Retina (tissue), 1 donor: ENCODE data around the gene PSD.

Source experiments
- DNase-seq: peaks from one replicate; pipeline ENCODE4 v3.0.0-alpha.2; 2016

PSD gene

DNA sequence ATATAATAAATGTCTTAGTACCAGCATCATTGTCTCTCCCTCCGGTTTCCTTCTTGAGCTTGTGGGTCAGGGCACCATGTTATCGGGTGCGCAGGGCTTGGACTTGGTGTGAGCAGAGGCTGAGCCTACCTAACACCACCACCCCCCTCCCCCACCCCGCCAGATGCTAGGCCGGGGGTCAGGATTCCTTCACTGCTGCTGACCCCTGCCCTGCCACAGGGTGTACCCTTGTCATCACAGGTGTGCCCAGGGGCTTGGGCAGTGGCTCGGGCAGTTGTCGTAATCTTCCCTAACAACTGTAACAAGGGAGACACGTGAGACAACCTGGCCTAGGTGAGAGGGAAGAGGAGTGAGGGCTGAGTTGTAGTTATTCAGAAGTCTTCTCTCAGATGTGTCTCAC, 35.7 kb downstream of the PSD start:
- no peak for DNase-seq

DNA sequence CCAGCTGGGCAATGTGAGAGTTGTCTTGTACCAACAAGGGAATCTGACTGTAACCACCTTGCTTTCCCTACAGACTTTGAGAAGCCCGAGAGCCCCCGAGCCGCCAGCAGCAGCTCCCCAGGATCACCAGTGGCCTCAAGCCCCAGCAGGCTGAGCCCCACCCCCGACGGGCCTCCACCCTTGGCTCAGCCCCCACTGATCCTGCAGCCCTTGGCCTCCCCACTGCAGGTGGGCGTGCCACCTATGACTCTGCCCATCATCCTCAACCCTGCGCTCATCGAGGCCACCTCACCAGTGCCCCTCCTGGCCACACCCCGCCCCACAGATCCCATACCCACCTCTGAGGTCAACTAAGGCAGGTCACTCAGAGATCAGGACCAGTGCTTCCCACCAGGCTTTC, 36.6 kb downstream of the PSD start:
- DNase-seq, result no peak

DNA sequence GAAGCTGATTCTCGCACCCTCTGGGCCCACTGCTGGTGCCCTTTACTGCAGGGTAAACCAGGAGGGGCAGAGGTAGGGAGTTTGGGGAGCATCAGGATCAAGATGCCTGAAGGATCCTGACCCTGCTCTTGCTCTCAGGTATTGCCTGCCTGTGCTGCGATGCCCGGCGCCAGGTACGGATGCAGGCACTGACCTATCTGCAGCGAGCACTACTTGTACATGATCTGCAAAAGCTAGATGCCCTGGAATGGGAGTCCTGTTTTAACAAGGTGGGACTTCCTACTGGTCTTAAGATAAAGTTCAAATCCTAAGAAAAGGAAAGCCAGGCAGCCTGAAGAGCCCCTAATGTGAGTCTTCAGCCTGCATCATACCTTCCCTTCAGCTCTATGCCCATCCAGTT, 39.2 kb downstream of the PSD start:
- DNase-seq, result no peak

DNA sequence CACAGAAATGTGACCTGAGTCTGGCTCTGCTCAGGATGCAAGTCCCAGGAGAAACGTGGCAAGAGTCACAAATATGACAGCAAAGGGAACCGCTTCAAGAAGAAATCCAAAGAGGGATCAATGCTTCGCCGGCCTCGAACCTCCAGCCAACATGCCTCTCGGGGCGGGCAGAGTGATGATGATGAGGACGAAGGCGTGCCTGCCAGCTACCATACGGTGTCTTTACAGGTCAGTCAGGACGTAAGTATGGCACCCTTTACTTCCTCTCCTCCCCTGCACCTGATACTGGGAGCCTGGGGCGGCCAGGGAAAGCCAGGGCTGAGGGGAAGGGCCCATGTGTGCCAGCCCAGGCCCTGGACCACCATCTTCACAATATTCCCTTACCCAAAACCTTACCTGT, 41.7 kb downstream of the PSD start:
- DNase-seq, result no peak

DNA sequence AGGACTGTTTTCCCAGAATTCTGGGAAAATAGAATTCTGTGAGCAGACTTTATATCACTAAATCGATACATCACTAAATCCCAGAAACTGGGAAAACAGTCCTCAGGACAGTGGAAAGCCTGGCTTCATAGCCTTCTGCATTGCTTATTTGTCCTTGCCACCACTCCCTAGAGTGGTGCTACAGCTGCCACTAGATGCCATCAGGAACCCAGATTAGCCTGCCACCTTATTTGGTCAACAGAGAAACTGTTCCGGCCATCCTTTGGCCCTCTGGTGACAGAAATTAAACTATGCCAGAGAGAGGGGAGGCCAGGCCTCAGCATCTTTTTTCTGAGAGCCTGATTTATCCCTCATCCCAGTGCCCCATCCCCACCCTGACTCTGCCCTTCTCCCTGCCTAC, 42.7 kb downstream of the PSD start:
- DNase-seq, result no peak

DNA sequence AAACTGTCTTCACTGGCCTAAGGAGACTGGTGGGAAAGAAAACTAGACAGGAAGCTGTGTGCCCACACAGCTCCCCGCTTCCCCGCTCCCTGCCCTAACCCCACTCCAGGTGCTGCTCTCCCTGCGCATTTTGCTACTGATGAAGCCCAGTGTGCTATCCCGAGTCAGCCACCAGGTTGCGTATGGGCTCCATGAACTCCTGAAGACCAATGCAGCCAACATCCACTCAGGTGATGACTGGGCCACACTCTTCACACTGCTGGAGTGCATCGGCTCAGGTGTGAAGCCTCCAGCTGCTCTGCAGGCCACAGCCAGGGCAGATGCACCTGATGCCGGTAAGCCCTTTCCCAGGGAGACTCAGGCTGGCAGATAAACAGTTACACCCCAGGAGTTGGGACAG, 43.3 kb downstream of the PSD start:
- DNase-seq, result no peak

DNA sequence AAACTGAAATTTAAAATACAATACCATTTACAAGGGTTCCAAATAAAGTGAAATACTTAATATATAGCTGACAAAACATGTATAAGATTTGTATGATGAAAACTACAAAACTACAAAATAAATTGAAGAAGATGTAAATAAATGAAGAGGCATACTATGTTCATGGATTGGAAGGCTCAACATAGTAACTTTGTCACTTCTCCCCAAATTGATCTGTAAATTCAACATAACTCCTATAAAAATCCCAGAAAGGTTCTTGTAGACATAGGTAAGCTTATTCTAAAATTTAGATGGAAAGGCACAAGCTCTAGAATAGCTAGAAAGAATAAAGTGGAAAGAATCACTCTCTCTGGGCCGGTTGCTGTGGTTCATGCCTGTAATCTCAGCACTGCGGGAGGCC, 47.3 kb downstream of the PSD start:
- DNase-seq, result no peak

DNA sequence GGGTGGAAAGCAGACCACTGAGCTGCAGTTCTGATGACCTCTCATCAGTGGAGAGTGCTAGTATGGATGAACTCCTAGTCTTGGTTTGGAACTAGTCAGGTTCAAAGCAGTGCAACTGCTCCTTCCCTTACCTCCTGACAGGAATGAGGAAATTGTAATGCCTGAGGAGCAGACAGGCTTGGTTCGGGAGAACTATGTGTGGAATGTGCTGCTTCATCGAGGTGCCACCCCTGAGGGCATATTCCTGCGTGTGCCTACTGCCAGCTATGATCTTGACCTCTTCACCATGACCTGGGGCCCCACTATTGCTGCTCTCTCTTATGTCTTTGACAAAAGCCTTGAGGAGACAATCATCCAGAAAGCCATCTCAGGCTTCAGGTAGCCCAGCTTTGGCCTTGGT, 50.5 kb downstream of the PSD start:
- DNase-seq, result no peak

DNA sequence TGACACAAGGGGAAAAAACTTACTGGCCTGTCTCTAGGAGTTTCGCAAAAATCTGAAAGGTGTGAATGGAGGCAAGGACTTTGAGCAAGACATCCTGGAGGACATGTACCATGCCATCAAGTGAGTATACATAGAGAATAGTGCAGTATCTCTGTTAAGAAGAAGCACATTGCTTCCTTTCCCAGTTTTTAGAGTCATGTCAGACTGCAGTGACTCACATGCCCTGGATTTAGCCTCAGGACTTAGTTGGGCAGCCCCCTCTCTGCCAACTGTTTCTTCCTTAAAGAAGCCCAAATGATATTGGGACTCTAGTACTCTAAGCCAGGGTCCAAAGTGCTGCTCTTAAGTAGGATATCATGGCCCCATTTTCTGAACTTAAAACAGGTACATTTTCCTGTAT, 51.1 kb downstream of the PSD start:
- no peak for DNase-seq

DNA sequence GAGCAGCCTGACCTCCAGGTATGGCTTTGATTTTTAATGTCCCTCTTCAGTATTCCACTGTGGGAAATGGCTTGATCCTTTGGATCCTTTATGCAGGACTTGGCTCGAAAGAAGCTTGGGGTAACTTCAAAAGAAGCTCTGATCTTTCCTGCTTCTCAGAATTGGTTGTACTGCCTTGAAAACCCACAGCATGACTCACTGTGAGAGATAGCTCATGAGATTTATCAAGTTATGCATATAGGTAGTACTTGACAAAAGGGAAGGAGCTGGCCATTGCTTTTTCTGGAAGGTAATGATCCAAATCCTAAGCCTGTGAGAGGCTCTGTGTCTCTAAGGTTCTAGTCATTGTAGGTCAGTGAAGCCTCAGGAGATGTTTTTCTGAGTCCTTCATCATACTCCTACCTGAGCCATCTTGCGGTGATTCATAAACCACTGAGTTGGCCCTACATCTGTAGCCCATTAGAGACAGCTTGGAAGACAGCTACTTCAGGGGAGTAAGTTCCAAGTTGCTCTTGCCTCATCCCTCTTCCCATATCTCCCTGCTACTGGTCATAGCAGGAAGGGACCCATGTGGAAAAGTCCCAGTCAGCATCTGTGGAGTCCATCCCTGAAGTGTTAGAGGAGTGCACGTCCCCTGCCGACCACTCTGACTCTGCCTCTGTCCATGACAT, 59.7 kb downstream of the PSD start:
- DNase-seq, result no peak

DNA sequence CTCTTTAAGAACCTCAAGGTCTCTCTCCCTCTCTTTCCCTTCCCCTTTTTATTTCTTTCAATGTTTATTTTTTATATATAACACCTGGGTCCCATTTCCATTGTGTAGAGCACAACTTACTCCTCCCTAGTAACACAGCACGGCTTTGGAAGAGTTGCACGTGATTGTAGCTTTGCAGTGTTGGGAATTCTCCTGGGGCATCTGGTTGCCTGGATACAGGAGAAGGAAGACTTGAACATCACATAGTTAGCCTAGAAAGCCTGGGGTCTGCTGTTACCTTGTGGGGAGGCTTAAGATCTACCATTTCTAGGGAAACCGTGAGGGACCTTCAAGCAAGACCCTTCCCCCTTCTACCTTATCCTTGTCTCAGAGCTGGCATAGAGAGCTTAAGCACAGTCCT, 64.1 kb downstream of the PSD start:
- peak; percentile 12 for DNase-seq
